ENCODE data around the gene SERTAD1. TPM values are rescaled to one million over a fixed set of nuclear protein-coding genes. Genes with fewer than 3 reads are reported as not detected.
A peak's percentile ranks its signal among the peaks of the same experiment; 100 is the strongest.

Gene SERTAD1
- total RNA-seq, 1 experiment from 2014 or later: 8.6 TPM

- BruUV-seq (replicated peaks): no TSS peak
- peaks cover 4% of the 10 kb centered on the region for H3K27me3 Mint-ChIP-seq (ENCODE audit: insufficient read depth, unreplicated experiment)
- H3K4me1 ChIP-seq: peaks cover 6% of the 10 kb centered on the region
- intact Hi-C loops (cut with micrococcal nuclease; ENCODE audit: unreplicated experiment): no loop called here
- peaks cover 7% of the 10 kb centered on the region for H3K4me1 Mint-ChIP-seq (ENCODE audit: low read depth, unreplicated experiment)
- no peak for TF ChIP-seq CTCF (IDR thresholded peaks at IDR 0.05; ENCODE audit: insufficient read depth in 1 of 2, low read depth in 1 of 2, low read length in 1 of 2, severe bottlenecking in 1 of 2, unreplicated experiment in 1 of 2)
- no peak overlapping the region for H3K27ac Mint-ChIP-seq (ENCODE audit: unreplicated experiment)
- DNase-seq: no peak
- ChIA-PET POLR2A (no interaction called here), CTCF (interaction anchor here (0.6 kb wide), 1 partner anchor 22 kb away, joined by 3 read pairs; no protein-coding TSS in a partner anchor)
- H3K9me3 ChIP-seq: no peaks in the 10 kb centered on the region
- no peaks in the 10 kb centered on the region for H3K9me3 Mint-ChIP-seq (ENCODE audit: unreplicated experiment)
- no peak overlapping the region for H3K4me3 ChIP-seq (ENCODE audit: low read depth, low read length)
- H3K36me3 ChIP-seq (ENCODE audit: control insufficient read depth, insufficient read depth, low read length): no peaks in the 10 kb centered on the region
- H3K36me3 Mint-ChIP-seq (ENCODE audit: insufficient read depth, unreplicated experiment): peaks cover under 1% of the 10 kb centered on the region
- no peaks in the 10 kb centered on the region for H3K27me3 ChIP-seq (replicated peaks; ENCODE audit: control insufficient read depth, insufficient read depth, low read length)
- no peak overlapping the region for H3K4me3 Mint-ChIP-seq (ENCODE audit: unreplicated experiment)
Observed at GRCh38 chr19:40471111-40471510, 45.3 kb upstream of the SERTAD1 start.

- no peaks in the 10 kb centered on the region for H3K27me3 ChIP-seq (replicated peaks; ENCODE audit: control insufficient read depth, insufficient read depth, low read length)
- no peaks in the 10 kb centered on the region for H3K9me3 ChIP-seq
- no peak overlapping the region for H3K27ac Mint-ChIP-seq (ENCODE audit: unreplicated experiment)
- no TSS peak for BruUV-seq (replicated peaks)
- no peak overlapping the region for H3K4me3 Mint-ChIP-seq (ENCODE audit: unreplicated experiment)
- CTCF ChIA-PET: no interaction called here
- H3K27me3 Mint-ChIP-seq (ENCODE audit: insufficient read depth, unreplicated experiment): peaks cover 4% of the 10 kb centered on the region
- H3K9me3 Mint-ChIP-seq (ENCODE audit: unreplicated experiment): no peaks in the 10 kb centered on the region
- intact Hi-C loops (cut with micrococcal nuclease; ENCODE audit: unreplicated experiment): loop anchor here (5.0 kb wide), 2 partner anchors 58 to 133 kb away; partner anchors contain the start of gene LTBP4
- DNase-seq: no peak
- POLR2A ChIA-PET: no interaction called here
- no peak for TF ChIP-seq CTCF (IDR thresholded peaks at IDR 0.05; ENCODE audit: insufficient read depth in 1 of 2, low read depth in 1 of 2, low read length in 1 of 2, severe bottlenecking in 1 of 2, unreplicated experiment in 1 of 2)
- no peak overlapping the region for H3K4me3 ChIP-seq (ENCODE audit: low read depth, low read length)
- H3K36me3 ChIP-seq (ENCODE audit: control insufficient read depth, insufficient read depth, low read length): no peaks in the 10 kb centered on the region
- H3K36me3 Mint-ChIP-seq (ENCODE audit: insufficient read depth, unreplicated experiment): peaks cover 11% of the 10 kb centered on the region
- H3K4me1 Mint-ChIP-seq (ENCODE audit: low read depth, unreplicated experiment): peaks cover 20% of the 10 kb centered on the region
- H3K4me1 ChIP-seq: peaks cover 17% of the 10 kb centered on the region
Observed at GRCh38 chr19:40469011-40469410, 43.2 kb upstream of the SERTAD1 start.

- TF ChIP-seq CTCF (IDR thresholded peaks at IDR 0.05; ENCODE audit: insufficient read depth in 1 of 2, low read depth in 1 of 2, low read length in 1 of 2, severe bottlenecking in 1 of 2, unreplicated experiment in 1 of 2): no peak
- intact Hi-C loops (cut with micrococcal nuclease; ENCODE audit: unreplicated experiment): loop anchor here (5.0 kb wide), 2 partner anchors 60 to 135 kb away; partner anchors contain the start of gene LTBP4
- BruUV-seq (replicated peaks): no TSS peak
- no peaks in the 10 kb centered on the region for H3K9me3 Mint-ChIP-seq (ENCODE audit: unreplicated experiment)
- no peak for DNase-seq
- peaks cover 4% of the 10 kb centered on the region for H3K27me3 Mint-ChIP-seq (ENCODE audit: insufficient read depth, unreplicated experiment)
- H3K36me3 Mint-ChIP-seq (ENCODE audit: insufficient read depth, unreplicated experiment): peaks cover 11% of the 10 kb centered on the region
- ChIA-PET POLR2A (interaction anchor here (1.1 to 1.8 kb wide), 2 partner anchors 14 to 41 kb away, joined by 3 to 13 read pairs; partner anchors contain the start of gene SERTAD1), CTCF (no interaction called here)
- Histone ChIP-seq H3K4me1 (peaks cover 20% of the 10 kb centered on the region), H3K9me3 (no peaks in the 10 kb centered on the region), H3K36me3 (ENCODE audit: control insufficient read depth, insufficient read depth, low read length) (no peaks in the 10 kb centered on the region), H3K4me3 (ENCODE audit: low read depth, low read length) (peak within 1 kb of the TSS; percentile 35), H3K27me3 (replicated peaks; ENCODE audit: control insufficient read depth, insufficient read depth, low read length) (no peaks in the 10 kb centered on the region)
- H3K27ac Mint-ChIP-seq (ENCODE audit: unreplicated experiment): peak within 1 kb of the TSS; percentile 92
- H3K4me3 Mint-ChIP-seq (ENCODE audit: unreplicated experiment): peak within 1 kb of the TSS; percentile 79
- peaks cover 20% of the 10 kb centered on the region for H3K4me1 Mint-ChIP-seq (ENCODE audit: low read depth, unreplicated experiment)
Observed at GRCh38 chr19:40466985-40467734, 41.4 kb upstream of the SERTAD1 start, which contains the start of gene SPTBN4. Gene SPTBN4, plus strand, starts transcription at chr19:40467001. Its CDS starts 5,621 bp downstream, at chr19:40472622.

Data from Caco-2 (cell line).